Activated effector memory CD4-positive, alpha-beta T cell treated with anti-CD3 and anti-CD28 coated beads, Interleukin-2, amount 50 U/mL, for 16 hours (primary cell): Measurements from ENCODE around the gene PPM1B.
A peak's percentile ranks its signal among the peaks of the same experiment; 100 is the strongest.
"Not testable (repeated sequence)": the region's sequence is repeated elsewhere in the genome, so short reads cannot be mapped to it uniquely, and the experiment has no call there.

ENCODE experiments used
- DNase-seq: peaks from one replicate; pipeline ENCODE4 v3.0.0-alpha.2; 2020

The PPM1B gene

GRCh38 chr2:44168681-44169154, at the start of gene PPM1B:
Gene PPM1B, plus strand, starts transcription at chr2:44168875. Its CDS starts 32,325 bp downstream, at chr2:44201200.
- DNase-seq, result peak; percentile 100

- DNase-seq, result no peak
These were observed 48.8 kb upstream of the PPM1B start for GRCh38 chr2:44119878-44120277.

- no peak for DNase-seq
These were observed 48.2 kb upstream of the PPM1B start for GRCh38 chr2:44120428-44120827.

GRCh38 chr2:44121899-44122298, 46.8 kb upstream of the PPM1B start:
- no peak for DNase-seq

- no peak for DNase-seq
These were observed 44.2 kb upstream of the PPM1B start for GRCh38 chr2:44124500-44124899.

- no peak for DNase-seq
These were observed 42.4 kb upstream of the PPM1B start for GRCh38 chr2:44126106-44126797.

GRCh38 chr2:44130441-44130840, 38.2 kb upstream of the PPM1B start:
- no peak for DNase-seq

GRCh38 chr2:44131177-44131576, 37.5 kb upstream of the PPM1B start:
- no peak for DNase-seq

- DNase-seq, result not testable (repeated sequence)
These were observed 35.1 kb upstream of the PPM1B start for GRCh38 chr2:44133602-44134001.

GRCh38 chr2:44134848-44135247, 33.8 kb upstream of the PPM1B start:
- DNase-seq, result no peak

- no peak for DNase-seq
These were observed 33.4 kb upstream of the PPM1B start for GRCh38 chr2:44135296-44135695.

GRCh38 chr2:44135771-44136170, 32.9 kb upstream of the PPM1B start:
- no peak for DNase-seq

GRCh38 chr2:44136252-44136651, 32.4 kb upstream of the PPM1B start:
- no peak for DNase-seq

- no peak for DNase-seq
These were observed 31.6 kb upstream of the PPM1B start for GRCh38 chr2:44137048-44137447.

GRCh38 chr2:44137872-44138551, 30.7 kb upstream of the PPM1B start:
- DNase-seq, result no peak

- DNase-seq, result no peak
These were observed 28.9 kb upstream of the PPM1B start for GRCh38 chr2:44139741-44140140.

GRCh38 chr2:44142306-44142705, 26.4 kb upstream of the PPM1B start:
- no peak for DNase-seq

- no peak for DNase-seq
These were observed 25.0 kb upstream of the PPM1B start for GRCh38 chr2:44143701-44144100.

GRCh38 chr2:44148999-44149398, 19.7 kb upstream of the PPM1B start:
- no peak for DNase-seq

- no peak for DNase-seq
These were observed 18.2 kb upstream of the PPM1B start for GRCh38 chr2:44150473-44150872.

GRCh38 chr2:44152865-44153669, 15.6 kb upstream of the PPM1B start:
- no peak for DNase-seq

GRCh38 chr2:44155666-44156446, 12.8 kb upstream of the PPM1B start:
- no peak for DNase-seq

GRCh38 chr2:44163777-44164176, 4.9 kb upstream of the PPM1B start:
- DNase-seq, result no peak
